Measurements from ENCODE around the gene QTRT2. TPM values are rescaled to one million over a fixed set of nuclear protein-coding genes. Genes with fewer than 3 reads are reported as not detected.

The QTRT2 gene
- total and polyA plus RNA-seq, 9 of the 15 experiments (the other 6 are each of a cell fraction or from before 2014, with no cell fraction given): 10.2 to 25.1 (median 17.3) TPM

DNA sequence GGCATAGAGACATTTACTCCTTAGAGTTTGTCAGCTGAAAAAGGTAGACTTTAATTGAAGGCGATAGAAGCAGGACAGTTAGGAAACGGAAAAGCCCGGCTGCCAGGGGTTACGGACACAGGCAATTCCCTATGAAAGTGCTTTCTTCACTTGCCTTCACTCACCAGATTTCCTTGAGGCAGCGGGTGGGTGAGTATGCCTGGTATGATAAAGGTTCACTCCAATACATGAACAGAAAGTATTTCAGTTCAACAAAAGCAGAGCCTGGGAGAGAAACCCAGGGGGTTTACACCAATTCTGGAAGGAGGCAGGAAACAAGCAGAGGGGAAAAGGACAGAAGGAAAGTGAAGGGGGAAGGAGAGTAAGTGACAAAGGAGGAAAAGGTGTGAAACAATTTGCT is 53.9 kb downstream of the QTRT2 start (continued):
- TF ChIP-seq ZNF695 (CRISPR knock-in tag; IDR thresholded peaks at IDR 0.05) (no peak), MYC (IDR thresholded peaks at IDR 0.05; ENCODE audit: low read depth, low read length) (no peak), MYC (CRISPR knock-in tag; IDR thresholded peaks at IDR 0.05; ENCODE audit: borderline replicate concordance, low read depth) (no peak), NFYB (IDR thresholded peaks at IDR 0.05; ENCODE audit: extremely low read depth, insufficient read length) (no peak), ZNF239 (CRISPR knock-in tag; IDR thresholded peaks at IDR 0.05) (no peak), ZNF311 (CRISPR knock-in tag; IDR thresholded peaks at IDR 0.05) (no peak)

DNA sequence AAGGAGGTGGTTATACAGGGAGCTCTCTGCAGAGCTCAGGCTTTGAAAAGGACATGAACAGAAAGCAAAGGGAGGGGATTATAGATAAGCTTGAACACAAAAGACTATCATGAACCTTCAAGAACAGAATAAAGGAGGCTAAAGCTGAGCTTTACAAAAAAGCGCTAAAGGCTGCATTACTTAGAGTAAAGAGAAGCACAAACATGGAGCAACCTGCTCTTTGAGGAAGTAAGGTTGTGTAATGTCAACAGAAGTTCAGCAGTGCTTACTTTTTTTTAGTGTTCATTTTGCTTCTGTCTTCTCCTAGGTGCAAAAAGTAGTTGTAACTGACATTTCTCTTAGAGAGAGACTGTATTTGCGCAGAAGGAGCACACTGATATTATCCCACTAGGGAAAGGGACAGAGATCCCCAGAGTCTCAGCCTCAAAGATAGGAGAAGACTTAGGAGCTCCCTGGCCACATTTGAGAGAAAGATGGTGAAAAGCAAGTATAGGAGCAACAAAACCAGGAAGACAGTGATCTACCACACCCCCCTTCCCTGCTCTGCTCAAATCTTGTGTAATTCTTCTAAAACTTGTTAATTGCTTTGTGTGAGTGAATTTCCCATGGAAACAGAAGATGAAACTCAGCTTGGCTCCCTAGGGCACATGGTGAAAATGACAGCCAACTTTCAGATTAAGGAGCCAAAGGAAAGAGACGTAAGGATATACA is 54.7 kb downstream of the QTRT2 start:
- H3K9me1 ChIP-seq (ENCODE audit: control insufficient read depth, insufficient read depth, low read length): no peaks in the 10 kb centered on the region
- H2AFZ ChIP-seq (ENCODE audit: low read depth, low read length): no peak overlapping the region
- intact Hi-C loops (cut with micrococcal nuclease): no loop called here
- POLR2A ChIA-PET: no interaction called here
- ATAC-seq: no peak
- H3K27me3 ChIP-seq (ENCODE audit: control insufficient read depth in 2 of 2, insufficient read depth in 2 of 2, low read length in 2 of 2): no peaks in the 10 kb centered on the region; a peak in 2 of 5 replicates
- H3K9ac ChIP-seq (ENCODE audit: insufficient read depth in 1 of 2, low read depth in 2 of 2, low read length in 2 of 2): no peak overlapping the region
- no peaks in the 10 kb centered on the region for H3K79me2 ChIP-seq (ENCODE audit: control insufficient read depth, insufficient read depth, low read length)
- H4K20me1 ChIP-seq (replicated peaks; ENCODE audit: control insufficient read depth, insufficient read depth, low read length): no peaks in the 10 kb centered on the region
- no TSS peak for BruUV-seq (replicated peaks)
- no peak for DNase-seq (ENCODE audit: extremely low read depth in 1 of 4, low spot score in 3 of 4)
- H3K4me1 ChIP-seq (replicated peaks in 1 of 2; ENCODE audit: control insufficient read depth in 2 of 2, insufficient read depth in 2 of 2, low read length in 2 of 2): no peaks in the 10 kb centered on the region
- in situ Hi-C loops (cut with MboI): no loop called here
- no peak for FAIRE-seq
- H3K9me3 ChIP-seq (replicated peaks; ENCODE audit: control insufficient read depth, insufficient read depth, low read depth, low read length): no peaks in the 10 kb centered on the region
- no peak overlapping the region for H3K4me3 ChIP-seq
- no peak overlapping the region for H3K4me2 ChIP-seq (ENCODE audit: insufficient read depth, low read length)
- no peak overlapping the region for H3K27ac ChIP-seq (ENCODE audit: extremely low read depth, low read depth, low read length)
- TF ChIP-seq CBX1 (IDR thresholded peaks at IDR 0.05; ENCODE audit: low read depth): no peak
- no peak for TF ChIP-seq FOXK1 (CRISPR knock-in tag; IDR thresholded peaks at IDR 0.05; ENCODE audit: borderline replicate concordance)
- no peak for TF ChIP-seq SMC3 (conservative IDR thresholded peaks at IDR 0.05; ENCODE audit: insufficient read depth, low read depth, low read length)
- no peak for TF ChIP-seq ZNF146 (CRISPR knock-in tag; IDR thresholded peaks at IDR 0.05; ENCODE audit: unreplicated experiment)
- no peak for TF ChIP-seq SP1 (CRISPR knock-in tag; IDR thresholded peaks at IDR 0.05)
- no peak for TF ChIP-seq KLF10 (CRISPR knock-in tag; IDR thresholded peaks at IDR 0.05)
- no peak for TF ChIP-seq MIER1 (IDR thresholded peaks at IDR 0.05; ENCODE audit: low read depth)
- TF ChIP-seq CHD1 (IDR thresholded peaks at IDR 0.05; ENCODE audit: low read length): no peak
- no peak for TF ChIP-seq CREM (IDR thresholded peaks at IDR 0.05; ENCODE audit: low read depth)
- TF ChIP-seq FOS (IDR thresholded peaks at IDR 0.05; ENCODE audit: extremely low read depth, insufficient read length): no peak
- no peak for TF ChIP-seq ESRRA (IDR thresholded peaks at IDR 0.05; ENCODE audit: borderline replicate concordance, low read depth)
- TF ChIP-seq ZNF184 (CRISPR knock-in tag; IDR thresholded peaks at IDR 0.05): no peak
- no peak for TF ChIP-seq NFIC (IDR thresholded peaks at IDR 0.05)
- no peak for TF ChIP-seq NFE2 (IDR thresholded peaks at IDR 0.05; ENCODE audit: low read depth)
- no peaks in the 10 kb centered on the region for H3K36me3 ChIP-seq (ENCODE audit: control insufficient read depth, insufficient read depth, low read length)
- 0% methylated on average over 2 of the region's 3 CpGs for WGBS (ENCODE audit: insufficient coverage, low coverage, missing lambda C conversion rate)
- CTCF ChIA-PET (ENCODE audit: low intra/inter-chr PET ratio): interaction anchor here (0.7 kb wide), 1 partner anchor 172 kb away, joined by 3 read pairs; no protein-coding TSS in a partner anchor

Data from K562 (cell line).